GM12874 (cell line): ENCODE measurements around the gene TNNT1.

Experiments
- TF ChIP-seq, protein P1 (sequence below): IDR thresholded peaks from 2 replicates; pipeline ENCODE4 v1.5.1; 2011; ENCODE audit warnings: low read depth, mild to moderate bottlenecking, control low read depth, low read length, moderate library complexity; ENCODE audit not compliant: insufficient read depth

TNNT1 gene

DNA sequence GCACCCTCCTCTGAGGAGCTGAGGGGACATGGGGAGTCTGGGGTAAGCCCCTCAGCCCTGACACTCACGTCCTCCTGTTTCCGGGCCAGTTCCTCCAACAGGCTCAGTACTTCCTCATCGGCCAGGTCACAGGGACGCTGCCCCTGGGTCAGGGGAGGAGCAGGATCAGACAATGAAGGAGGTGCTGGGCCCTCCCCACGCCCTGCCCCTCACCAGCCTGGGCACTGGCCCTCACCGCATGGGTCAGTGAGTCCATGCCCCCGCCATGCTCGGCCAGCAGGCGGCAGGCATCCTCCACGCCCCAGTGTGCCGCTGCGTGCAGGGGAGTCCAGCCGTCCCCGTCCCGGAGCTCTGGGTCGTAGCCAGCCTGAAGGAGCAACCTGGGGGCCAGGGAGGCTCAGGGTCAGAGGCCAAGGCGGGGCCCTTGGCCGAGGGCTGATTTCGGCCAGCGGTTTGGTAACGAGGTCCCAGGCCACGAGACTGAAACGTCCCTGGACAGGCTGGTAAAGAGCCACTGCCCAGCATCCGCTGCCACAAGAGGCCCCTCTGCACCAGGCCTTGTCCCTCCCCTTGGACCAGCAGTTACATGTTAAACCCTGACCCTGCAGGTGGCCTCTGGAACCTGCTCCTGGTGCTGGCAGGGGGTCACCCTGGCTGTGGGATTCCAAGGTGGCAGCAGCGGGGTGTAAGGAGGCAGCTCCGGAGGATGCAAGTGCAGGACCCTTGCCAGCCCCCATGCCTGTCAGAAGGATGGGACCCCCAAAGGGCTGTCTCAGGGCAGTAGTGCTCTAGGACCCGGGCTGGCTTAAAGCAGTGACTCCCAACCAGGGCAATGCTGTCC, 50.1 kb downstream of the TNNT1 start:
- TF ChIP-seq, protein P1, sequence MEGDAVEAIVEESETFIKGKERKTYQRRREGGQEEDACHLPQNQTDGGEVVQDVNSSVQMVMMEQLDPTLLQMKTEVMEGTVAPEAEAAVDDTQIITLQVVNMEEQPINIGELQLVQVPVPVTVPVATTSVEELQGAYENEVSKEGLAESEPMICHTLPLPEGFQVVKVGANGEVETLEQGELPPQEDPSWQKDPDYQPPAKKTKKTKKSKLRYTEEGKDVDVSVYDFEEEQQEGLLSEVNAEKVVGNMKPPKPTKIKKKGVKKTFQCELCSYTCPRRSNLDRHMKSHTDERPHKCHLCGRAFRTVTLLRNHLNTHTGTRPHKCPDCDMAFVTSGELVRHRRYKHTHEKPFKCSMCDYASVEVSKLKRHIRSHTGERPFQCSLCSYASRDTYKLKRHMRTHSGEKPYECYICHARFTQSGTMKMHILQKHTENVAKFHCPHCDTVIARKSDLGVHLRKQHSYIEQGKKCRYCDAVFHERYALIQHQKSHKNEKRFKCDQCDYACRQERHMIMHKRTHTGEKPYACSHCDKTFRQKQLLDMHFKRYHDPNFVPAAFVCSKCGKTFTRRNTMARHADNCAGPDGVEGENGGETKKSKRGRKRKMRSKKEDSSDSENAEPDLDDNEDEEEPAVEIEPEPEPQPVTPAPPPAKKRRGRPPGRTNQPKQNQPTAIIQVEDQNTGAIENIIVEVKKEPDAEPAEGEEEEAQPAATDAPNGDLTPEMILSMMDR: no peak

DNA sequence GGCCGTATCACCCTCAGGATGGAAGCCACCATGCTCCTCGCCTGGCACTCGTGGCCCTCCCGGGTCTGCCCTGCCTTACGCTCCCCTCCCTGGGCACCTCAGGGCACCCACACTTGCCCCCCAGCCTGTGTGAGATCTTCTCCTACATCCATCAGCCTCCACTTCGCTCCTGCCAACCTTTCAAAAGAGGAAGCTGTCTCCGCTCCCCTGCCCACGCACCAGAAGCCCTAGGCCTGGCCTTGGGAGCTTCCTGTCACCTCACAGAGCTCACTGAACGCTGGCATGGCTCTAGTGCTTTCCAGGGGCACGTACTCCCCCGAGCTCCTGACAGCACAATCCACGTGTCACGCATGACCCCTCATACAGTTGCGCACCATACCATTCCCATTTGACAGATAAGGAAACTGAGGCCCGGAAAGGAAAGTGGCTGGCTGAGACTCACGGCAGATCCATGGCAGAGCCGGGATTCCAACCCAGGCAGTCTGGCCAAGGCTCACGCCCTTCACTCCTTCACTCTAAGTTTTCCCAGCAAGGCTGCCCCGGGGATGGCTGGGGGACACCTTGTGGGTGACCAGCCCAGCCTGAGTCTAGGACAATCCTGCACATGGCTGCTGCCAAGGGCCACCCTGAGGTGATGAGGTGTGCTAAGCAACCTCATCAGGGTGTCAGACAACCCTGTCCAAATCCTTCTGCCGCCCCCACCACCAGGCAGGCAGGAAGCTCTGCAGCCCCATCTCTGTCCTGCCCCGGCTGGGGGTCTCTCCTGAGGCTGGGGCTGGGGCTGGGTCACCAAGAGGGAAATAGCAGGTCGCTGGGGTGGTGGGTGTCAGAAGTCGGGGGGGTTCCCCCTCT, 50.9 kb downstream of the TNNT1 start:
- TF ChIP-seq, protein P1: no peak

DNA sequence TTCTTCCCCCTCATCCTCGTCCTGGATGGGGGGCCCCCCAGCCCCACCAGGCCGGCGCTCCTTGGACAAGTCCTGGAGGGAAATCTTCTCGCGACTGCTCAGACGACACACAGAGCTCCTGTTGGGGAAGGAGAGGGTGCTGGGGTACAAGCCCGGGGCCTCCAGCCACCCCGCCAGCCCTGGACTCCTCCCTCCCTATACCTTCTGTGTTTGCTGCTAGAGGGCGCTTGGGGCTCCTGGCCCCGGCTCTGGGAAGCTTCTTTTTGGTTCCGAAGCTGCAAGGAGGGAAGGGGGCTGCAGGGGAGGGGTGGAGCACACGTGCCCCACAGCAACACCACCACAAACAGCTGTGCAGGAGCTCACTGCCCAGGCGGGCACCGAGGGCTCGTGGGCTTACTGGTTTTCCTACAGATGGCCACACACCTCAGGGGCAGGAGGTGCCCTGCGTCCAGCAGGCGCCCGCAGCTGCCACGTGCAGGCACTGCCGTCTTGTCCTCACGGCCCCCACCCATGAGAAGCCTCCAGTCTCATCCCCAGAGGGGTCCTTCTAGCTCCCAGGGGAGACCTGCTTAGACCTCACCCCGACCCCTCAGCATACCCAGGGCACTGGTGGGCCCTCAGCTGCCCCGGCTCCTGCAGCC, 52.8 kb downstream of the TNNT1 start:
- TF ChIP-seq, protein P1: no peak

DNA sequence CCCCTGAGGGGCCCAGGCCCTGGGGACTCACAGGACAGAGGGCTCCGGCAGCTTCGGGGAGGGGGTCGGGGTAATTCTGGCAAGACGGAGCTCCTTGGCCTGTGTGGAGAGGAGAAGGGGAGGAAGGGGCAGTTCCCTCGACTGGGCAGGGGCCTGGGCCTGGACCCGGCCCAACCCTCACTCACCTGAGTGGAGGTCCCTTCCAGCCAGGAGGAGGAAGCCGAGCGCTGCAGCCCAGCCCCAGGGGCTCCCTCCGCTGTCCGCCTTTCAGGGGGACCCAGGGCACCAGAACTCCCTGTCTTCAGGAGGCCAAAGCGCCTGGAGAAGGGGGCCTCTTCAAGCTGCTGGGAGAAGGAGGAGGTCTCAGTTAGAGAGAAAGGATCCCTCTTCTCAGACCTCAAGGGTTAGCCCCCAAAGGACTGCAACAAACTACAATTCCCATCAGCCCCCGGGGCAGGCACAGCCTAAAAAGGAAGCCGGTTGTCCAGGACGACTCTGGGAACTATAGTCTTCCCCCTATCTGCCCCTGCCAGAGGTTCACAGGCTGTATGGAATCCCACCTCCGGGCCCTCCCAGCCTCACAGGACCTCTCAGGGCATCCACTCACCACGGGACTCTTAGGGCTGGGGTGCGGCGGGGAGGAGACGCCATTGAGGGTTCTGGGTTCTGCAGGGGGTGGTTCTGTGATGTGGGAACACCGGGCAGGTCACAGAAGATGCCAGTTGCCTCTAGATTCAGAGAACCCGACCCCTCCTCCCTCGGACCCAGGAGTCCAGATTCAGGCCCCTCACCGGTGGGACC, 53.5 kb downstream of the TNNT1 start:
- TF ChIP-seq, protein P1: no peak

DNA sequence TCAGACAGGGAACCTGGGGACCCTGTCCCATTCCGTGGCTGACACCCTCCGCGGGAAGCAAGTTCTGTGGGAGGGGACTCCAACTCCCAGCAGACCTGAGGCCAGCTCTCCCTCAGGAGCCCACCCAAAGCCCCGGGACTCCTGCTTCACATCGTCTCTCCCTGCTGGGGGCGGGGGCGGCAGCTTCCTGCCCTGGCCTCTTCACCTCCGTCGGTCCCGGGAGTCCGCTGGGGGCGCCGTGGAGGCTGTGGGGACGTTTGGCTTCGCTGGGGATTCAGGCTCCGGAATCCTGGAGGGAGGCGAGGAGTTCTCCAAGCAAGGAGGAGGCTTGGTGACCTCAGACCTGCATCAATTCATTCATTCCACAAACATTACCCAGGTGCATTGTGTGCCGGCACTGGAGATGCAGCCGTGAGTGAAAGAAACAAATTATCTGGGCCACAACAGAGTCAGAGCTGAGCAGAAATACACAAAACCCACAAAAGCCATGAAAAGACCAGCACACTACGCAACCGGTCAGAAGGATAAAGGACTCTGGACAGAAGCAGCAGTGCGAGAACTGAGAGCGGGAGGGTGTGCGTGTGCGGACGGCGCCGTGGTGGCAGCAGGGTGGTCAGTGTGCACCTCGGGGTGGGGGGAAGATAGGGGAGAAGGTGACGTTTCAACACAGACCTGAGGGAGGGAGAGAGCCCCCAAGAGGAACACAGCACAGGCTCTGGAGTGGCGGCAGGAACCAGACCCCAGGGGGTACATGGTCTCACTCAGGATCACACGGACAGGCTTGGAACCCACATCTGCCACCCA, 54.3 kb downstream of the TNNT1 start:
- TF ChIP-seq, protein P1: no peak

DNA sequence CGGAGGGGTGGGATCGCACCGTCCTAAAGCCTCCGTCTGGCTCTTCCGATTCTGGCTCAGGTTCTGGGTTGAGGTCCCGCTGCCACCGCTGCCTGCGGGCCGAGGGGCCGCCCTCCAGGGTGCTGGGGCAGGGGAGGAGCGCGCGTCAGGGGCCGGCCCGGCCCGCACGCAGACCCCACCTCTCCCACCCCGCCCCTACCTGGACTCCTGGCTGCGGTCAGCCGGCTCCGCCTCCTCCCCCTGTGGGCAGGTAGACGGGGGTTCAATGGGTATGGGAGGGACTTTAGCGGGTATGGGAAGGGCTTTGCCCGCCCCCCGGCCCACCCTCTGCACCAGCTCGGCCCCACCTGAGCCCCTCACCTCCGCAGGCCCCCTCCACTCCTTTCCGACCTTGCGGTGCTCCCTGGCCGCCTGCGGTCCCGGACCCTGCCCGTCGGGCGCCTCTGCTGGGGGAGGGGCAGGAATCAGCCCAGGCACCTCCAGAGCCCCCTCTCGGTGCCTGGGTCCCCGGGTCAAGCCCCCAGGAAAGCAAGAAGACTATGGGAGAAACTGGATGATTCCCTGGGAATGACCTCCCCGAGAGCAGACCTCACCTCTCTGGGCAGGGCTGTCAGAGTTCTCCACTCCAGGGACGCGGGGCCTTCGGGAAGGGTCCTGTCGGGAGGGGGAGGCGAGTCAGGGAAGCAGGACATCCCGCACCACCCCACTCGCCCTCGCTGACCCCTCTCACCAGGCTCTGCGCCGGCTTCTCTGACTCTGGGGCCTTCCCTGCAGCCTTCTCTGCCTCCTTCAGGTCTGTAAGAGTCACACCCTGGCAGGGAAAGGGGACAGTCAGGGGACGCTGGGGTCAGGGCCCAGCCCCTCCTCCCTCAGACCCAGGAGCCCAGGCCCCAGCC, 56.3 kb downstream of the TNNT1 start:
- TF ChIP-seq, protein P1: no peak
